Hepatocyte (in vitro differentiated cells): ENCODE data around the gene OSBPL7. TPM values are rescaled to one million over a fixed set of nuclear protein-coding genes. Genes with fewer than 3 reads are reported as not detected.
"Not testable (repeated sequence)": the region's sequence is repeated elsewhere in the genome, so short reads cannot be mapped to it uniquely, and the experiment has no call there.

ENCODE experiments used
- DNase-seq: peaks from one replicate; pipeline ENCODE4 v3.0.0-alpha.2; 2016; ENCODE audit warnings: low spot score
- H2AFZ ChIP-seq: fragments of 200-600 bp; sonication (generic); 2 replicates; pipeline ENCODE4 v1.6.0; 2016; ENCODE audit warnings: antibody characterized with exemption, mild to moderate bottlenecking
- H3K27ac ChIP-seq: fragments of 200-600 bp; sonication (generic); 2 replicates; pipeline ENCODE4 v1.5.1; 2016; ENCODE audit warnings: mild to moderate bottlenecking
- H3K27me3 ChIP-seq: fragments of 200-600 bp; sonication (generic); 2 replicates; pipeline ENCODE4 v1.6.1; 2016
- H3K36me3 ChIP-seq: fragments of 200-600 bp; sonication (generic); replicated peaks from 2 replicates; pipeline ENCODE4 v1.5.1; 2016; ENCODE audit warnings: low read depth; ENCODE audit not compliant: insufficient read depth
- H3K4me1 ChIP-seq: fragments of 200-600 bp; sonication (generic); 2 replicates; pipeline ENCODE4 v1.5.1; 2016; ENCODE audit warnings: mild to moderate bottlenecking, moderate library complexity; ENCODE audit not compliant: insufficient read depth
- H3K4me2 ChIP-seq: fragments of 200-600 bp; sonication (generic); 2 replicates; pipeline ENCODE4 v1.6.0; 2016
- H3K4me3 ChIP-seq: fragments of 200-600 bp; sonication (generic); 2 replicates; pipeline ENCODE4 v1.5.1; 2016; ENCODE audit warnings: mild to moderate bottlenecking
- H3K79me2 ChIP-seq: fragments of 200-600 bp; sonication (generic); 2 replicates; pipeline ENCODE4 v1.6.0; 2017; ENCODE audit warnings: mild to moderate bottlenecking
- H3K9me2 ChIP-seq: fragments of 200-600 bp; sonication (generic); replicated peaks from 2 replicates; pipeline ENCODE4 v1.6.0; 2017; ENCODE audit warnings: mild to moderate bottlenecking; ENCODE audit not compliant: insufficient read depth
- H3K9me3 ChIP-seq: fragments of 200-600 bp; sonication (generic); 2 replicates; pipeline ENCODE4 v1.5.1; 2016; ENCODE audit warnings: low read depth, mild to moderate bottlenecking
- H4K20me1 ChIP-seq: fragments of 200-600 bp; sonication (generic); 2 replicates; pipeline ENCODE4 v1.6.0; 2016; ENCODE audit warnings: mild to moderate bottlenecking; ENCODE audit not compliant: insufficient read depth, poor library complexity, severe bottlenecking
- CTCF ChIP-seq: fragments of 200-600 bp; sonication (generic); IDR thresholded peaks from 2 replicates; pipeline ENCODE4 v1.5.1; 2016; ENCODE audit warnings: antibody characterized with exemption, mild to moderate bottlenecking; ENCODE audit not compliant: poor library complexity
- EZH2 ChIP-seq: fragments of 200-600 bp; sonication (generic); IDR thresholded peaks from 2 replicates; pipeline ENCODE4 v1.6.1; 2016; ENCODE audit warnings: antibody characterized with exemption, mild to moderate bottlenecking, borderline replicate concordance
- EZH2phosphoT487 ChIP-seq: fragments of 200-600 bp; sonication (generic); IDR thresholded peaks from one replicate; pipeline ENCODE4 v1.6.1; 2018; ENCODE audit warnings: antibody characterized with exemption, mild to moderate bottlenecking, low read depth, moderate library complexity; ENCODE audit not compliant: unreplicated experiment, severe bottlenecking
- WGBS: methylation state at CpG from one replicate; pipeline ENCODE4 v1.1.6; 2016; ENCODE audit warnings: low lambda C conversion rate; ENCODE audit errors: missing lambda C conversion rate; 5-methylcytosine and 5-hydroxymethylcytosine counted together
- polyA plus RNA-seq: library from polyadenylated mRNA; unstranded; fragments of >200 nt; fragmentation: Nextera tagmentation; extraction: Ambion mirVana; gene quantifications from 2 replicates; pipeline ENCODE4 v1.2.1, GENCODE V29; 2016
- total RNA-seq: library from RNA; depleted of rRNA; stranded (reverse); fragments of >200 nt; gene quantifications from 2 replicates; pipeline ENCODE4 v1.2.3, GENCODE V29; 2014

Gene OSBPL7
- total and polyA plus RNA-seq, 2 experiments from 2014 or later: 6.2 to 9.3 TPM

DNA sequence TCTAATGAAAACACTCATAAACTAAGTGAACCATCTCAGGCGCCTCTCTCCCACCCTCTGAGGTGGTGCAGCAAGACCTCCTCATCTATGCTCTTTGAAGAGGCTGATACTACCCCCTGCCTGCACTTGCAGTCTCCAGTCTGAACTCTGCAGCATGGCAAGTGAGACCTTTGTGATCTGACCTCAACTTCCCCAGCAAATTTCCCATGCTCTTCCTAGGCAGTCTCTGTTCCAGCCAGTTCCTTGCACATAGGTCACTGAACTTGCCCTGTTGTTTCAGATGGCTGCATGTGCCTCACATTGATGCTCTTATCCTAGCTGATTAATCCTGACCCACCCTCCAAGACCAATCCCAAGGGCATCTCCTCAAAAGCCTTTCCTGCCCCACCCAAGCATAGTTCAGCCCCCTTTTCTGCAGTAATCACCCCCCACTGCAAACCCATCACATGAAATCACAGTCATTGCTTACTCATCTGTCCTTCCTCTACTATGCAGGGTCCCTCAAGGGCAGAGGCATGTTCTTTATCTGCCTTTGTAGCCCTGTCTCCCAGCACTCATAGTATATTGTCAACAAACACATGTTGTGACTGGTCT lies 46.5 kb downstream of the OSBPL7 start:
- no peaks in the 10 kb centered on the region for H4K20me1 ChIP-seq
- no peak for DNase-seq
- no peak for TF ChIP-seq EZH2phosphoT487
- no peak for TF ChIP-seq EZH2
- no peak for TF ChIP-seq CTCF
- WGBS: 56% methylated on average over 1 of the region's 1 CpG
- no peaks in the 10 kb centered on the region for H3K9me3 ChIP-seq
- H3K4me2 ChIP-seq: no peak overlapping the region
- no peaks in the 10 kb centered on the region for H3K9me2 ChIP-seq
- no peak overlapping the region for H3K27ac ChIP-seq
- H3K4me1 ChIP-seq: no peaks in the 10 kb centered on the region
- H3K79me2 ChIP-seq: no peaks in the 10 kb centered on the region
- no peak overlapping the region for H2AFZ ChIP-seq
- H3K27me3 ChIP-seq: peaks cover 7% of the 10 kb centered on the region
- no peak overlapping the region for H3K4me3 ChIP-seq
- no peaks in the 10 kb centered on the region for H3K36me3 ChIP-seq

GRCh38 chr17:47774331-47774730 lies 47.3 kb downstream of the OSBPL7 start:
- no peak overlapping the region for H3K4me2 ChIP-seq
- H3K36me3 ChIP-seq: no peaks in the 10 kb centered on the region
- H3K9me3 ChIP-seq: no peaks in the 10 kb centered on the region
- no peaks in the 10 kb centered on the region for H3K4me1 ChIP-seq
- 78% methylated on average over 4 of the region's 4 CpGs for WGBS
- peaks cover 4% of the 10 kb centered on the region for H3K27me3 ChIP-seq
- no peak for TF ChIP-seq CTCF
- no peak for TF ChIP-seq EZH2phosphoT487
- TF ChIP-seq EZH2: no peak
- no peaks in the 10 kb centered on the region for H3K9me2 ChIP-seq
- H3K79me2 ChIP-seq: no peaks in the 10 kb centered on the region
- no peak for DNase-seq
- H3K4me3 ChIP-seq: no peak overlapping the region
- no peaks in the 10 kb centered on the region for H4K20me1 ChIP-seq
- H2AFZ ChIP-seq: no peak overlapping the region
- no peak overlapping the region for H3K27ac ChIP-seq

- H3K4me3 ChIP-seq, H3K4me1 ChIP-seq, H3K79me2 ChIP-seq, H3K27me3 ChIP-seq, H3K27ac ChIP-seq, H3K9me3 ChIP-seq, H3K4me2 ChIP-seq, H4K20me1 ChIP-seq, DNase-seq, H3K9me2 ChIP-seq, H3K36me3 ChIP-seq, H2AFZ ChIP-seq: not testable (repeated sequence)
- WGBS: 91% methylated on average over 9 of the region's 9 CpGs
Measured at GRCh38 chr17:47773649-47774048, 47.9 kb downstream of the OSBPL7 start.

- H3K4me1 ChIP-seq: no peaks in the 10 kb centered on the region
- H3K27me3 ChIP-seq: peaks cover 3% of the 10 kb centered on the region
- H3K4me2 ChIP-seq: no peak overlapping the region
- H3K9me2 ChIP-seq: no peaks in the 10 kb centered on the region
- H3K4me3 ChIP-seq: no peak overlapping the region
- no peaks in the 10 kb centered on the region for H3K9me3 ChIP-seq
- WGBS: 72% methylated on average over 3 of the region's 3 CpGs
- H3K27ac ChIP-seq: no peak overlapping the region
- DNase-seq: no peak
- H3K36me3 ChIP-seq: no peaks in the 10 kb centered on the region
- TF ChIP-seq CTCF: no peak
- TF ChIP-seq EZH2: no peak
- no peak for TF ChIP-seq EZH2phosphoT487
- no peaks in the 10 kb centered on the region for H3K79me2 ChIP-seq
- H2AFZ ChIP-seq: no peak overlapping the region
- no peaks in the 10 kb centered on the region for H4K20me1 ChIP-seq
Measured at GRCh38 chr17:47763913-47764582, 57.5 kb downstream of the OSBPL7 start.
